ENCODE data around the gene PPP6R1. TPM values are rescaled to one million over a fixed set of nuclear protein-coding genes. Genes with fewer than 3 reads are reported as not detected.

Gene PPP6R1
- total and polyA plus RNA-seq, 2 of the 13 experiments (the other 11 are each of a cell fraction or from before 2014, with no cell fraction given) = 25.8 to 54.0 TPM

GRCh38 chr19:55301459-55302317, 42.9 kb upstream of the PPP6R1 start (continued):
- TF ChIP-seq HIC2 (CRISPR knock-in tag; IDR thresholded peaks at IDR 0.05; ENCODE audit: low read depth) = no peak
- peak; percentile 26; the same call in 1 of the 2 replicates for TF ChIP-seq ZC3H13 (CRISPR knock-in tag; IDR thresholded peaks at IDR 0.05)
- no peak for TF ChIP-seq NPAS2 (CRISPR knock-in tag; IDR thresholded peaks at IDR 0.05; ENCODE audit: borderline replicate concordance)
- no peak for TF ChIP-seq ZNF567 (CRISPR knock-in tag; IDR thresholded peaks at IDR 0.05; ENCODE audit: borderline replicate concordance)
- no peak for TF ChIP-seq ARNT2 (CRISPR knock-in tag; IDR thresholded peaks at IDR 0.05; ENCODE audit: low read depth)
- TF ChIP-seq SSRP1 (CRISPR knock-in tag; IDR thresholded peaks at IDR 0.05) = no peak
- 0 out of 2 replicates have a peak, but pooled peaks have one; percentile 54 for TF ChIP-seq HINFP (CRISPR knock-in tag; IDR thresholded peaks at IDR 0.05; ENCODE audit: low read depth)
- no peak for TF ChIP-seq PRDM4 (CRISPR knock-in tag; IDR thresholded peaks at IDR 0.05; ENCODE audit: borderline replicate concordance)
- TF ChIP-seq TIGD3 (CRISPR knock-in tag; IDR thresholded peaks at IDR 0.05; ENCODE audit: borderline replicate concordance) = no peak
- no peak for TF ChIP-seq ZBTB20 (CRISPR knock-in tag; IDR thresholded peaks at IDR 0.05; ENCODE audit: borderline replicate concordance, low read depth)
- 0 out of 2 replicates have a peak, but pooled peaks have one; percentile 44 for TF ChIP-seq ZMAT3 (CRISPR knock-in tag; conservative IDR thresholded peaks at IDR 0.05)
- no peak for TF ChIP-seq LBX2 (CRISPR knock-in tag; IDR thresholded peaks at IDR 0.05; ENCODE audit: borderline replicate concordance)
- TF ChIP-seq PAXIP1 (CRISPR knock-in tag; conservative IDR thresholded peaks at IDR 0.05) = no peak
- TF ChIP-seq ZNF639 (CRISPR knock-in tag; conservative IDR thresholded peaks at IDR 0.05) = no peak
